Esophagus squamous epithelium (tissue), 5 donors: ENCODE data around the gene CABLES1. TPM values are rescaled to one million over a fixed set of nuclear protein-coding genes. Genes with fewer than 3 reads are reported as not detected.

ENCODE experiments used
- DNase-seq: peaks from one replicate; lab custom pipeline; 2025; lab: John Stamatoyannopoulos, UW
- H3K27ac ChIP-seq, 4 donors: fragments of 200-600 bp; sonication (generic); one replicate each; pipeline ENCODE4 v1.5.1; 2016 to 2019; ENCODE audit warnings: mild to moderate bottlenecking in 1 of 4
- H3K27me3 ChIP-seq, 4 donors: fragments of 200-600 bp; sonication (generic); 1 replicate in 3 of 4; 2 replicates in 1 of 4; pipeline versions ENCODE4 v1.5.1 to v1.6.0; 2017 to 2021; ENCODE audit warnings: antibody characterized with exemption in 1 of 4
- H3K36me3 ChIP-seq, 3 donors: fragments of 200-600 bp; sonication (generic); one replicate each; pipeline ENCODE4 v1.5.1; 2016 to 2019
- H3K4me1 ChIP-seq, 3 donors: fragments of 200-600 bp; sonication (generic); one replicate each; pipeline ENCODE4 v1.5.1; 2017 to 2019
- H3K4me3 ChIP-seq, 4 donors: fragments of 200-600 bp; sonication (generic); 1 replicate in 3 of 4; 2 replicates in 1 of 4; pipeline ENCODE4 v1.5.1; 2016 to 2019; ENCODE audit warnings: mild to moderate bottlenecking in 2 of 4, moderate library complexity in 1 of 4
- H3K9me3 ChIP-seq, 3 donors: fragments of 200-600 bp; sonication (generic); one replicate each; pipeline ENCODE4 v1.5.1; 2016 to 2019
- CTCF ChIP-seq, 6 experiments: fragments of 450-650 bp in 4 of 6; fragments of 200-600 bp in 2 of 6; sonication (generic) in 2 of 6; IDR thresholded peaks; one replicate each; pipeline ENCODE4 v1.5.1; 2016 to 2019; ENCODE audit warnings: antibody characterized with exemption in 6 of 6, mild to moderate bottlenecking in 4 of 6, moderate library complexity in 4 of 6
- POLR2A ChIP-seq, 4 donors: fragments of 450-650 bp; IDR thresholded peaks; one replicate each; pipeline ENCODE4 v1.6.1; 2017; ENCODE audit warnings: antibody characterized with exemption in 4 of 4, mild to moderate bottlenecking in 4 of 4, moderate library complexity in 3 of 4
- WGBS, 2 donors: methylation state at CpG; one replicate each; pipeline ENCODE4 v1.1.5; 2018; 5-methylcytosine and 5-hydroxymethylcytosine counted together
- intact Hi-C: fragments of 100-400 bp; cut with DNase I; formaldehyde crosslinking; loops from one replicate; pipeline ENCODE4 v1.15.0; 2022
- total RNA-seq, 4 donors: library from RNA; depleted of rRNA; stranded (reverse); fragments of >200 nt; gene quantifications; one replicate each; pipeline ENCODE4 v1.1.0, GENCODE V29; 2016
- donor health status: DM: yes; HTN: yes; CAD: no.

CABLES1 gene
- total RNA-seq, 4 donors from 2014 or later, result 4.4 to 9.9 (median 8.5) TPM

GRCh38 chr18:23173912-23174311, 38.6 kb downstream of the CABLES1 start:
- no peak for TF ChIP-seq CTCF (IDR thresholded peaks at IDR 0.05)
- TF ChIP-seq POLR2A (IDR thresholded peaks at IDR 0.05), result no peak
- Histone ChIP-seq H3K27me3 (no peaks in the 10 kb centered on the region), H3K4me1 (peaks cover 0 to 19% (median 4%) of the 10 kb centered on the region in 3 donors), H3K27ac (no peak overlapping the region), H3K36me3 (no peaks in the 10 kb centered on the region), H3K4me3 (no peak overlapping the region), H3K9me3 (no peaks in the 10 kb centered on the region)
- no peak for DNase-seq
- intact Hi-C loops, result no loop called here
- WGBS, 2 donors, result 57 to 68% methylated on average over 7 of the region's 7 CpGs

- Histone ChIP-seq H3K4me3 (no peak overlapping the region), H3K27ac (no peak overlapping the region), H3K9me3 (no peaks in the 10 kb centered on the region), H3K36me3 (no peaks in the 10 kb centered on the region), H3K27me3 (no peaks in the 10 kb centered on the region), H3K4me1 (peaks cover 0 to 31% (median 4%) of the 10 kb centered on the region in 3 donors)
- no peak for DNase-seq
- WGBS, 2 donors, result 88 to 91% methylated on average over 4 to 14 of the region's 17 CpGs
- TF ChIP-seq CTCF (IDR thresholded peaks at IDR 0.05) (no peak), POLR2A (IDR thresholded peaks at IDR 0.05) (no peak)
- intact Hi-C loops, result no loop called here
Observed at GRCh38 chr18:23176701-23177432, 41.6 kb downstream of the CABLES1 start.

- DNase-seq, result no peak
- H3K27me3 ChIP-seq, result no peaks in the 10 kb centered on the region
- WGBS, 2 donors, result 88 to 94% methylated on average over 13 of the region's 13 CpGs
- intact Hi-C loops, result no loop called here
- H3K4me1 ChIP-seq, result peaks cover 0 to 31% (median 4%) of the 10 kb centered on the region in 3 donors
- H3K36me3 ChIP-seq, result no peaks in the 10 kb centered on the region
- H3K27ac ChIP-seq, result no peak overlapping the region
- H3K9me3 ChIP-seq, result no peaks in the 10 kb centered on the region
- H3K4me3 ChIP-seq, result no peak overlapping the region
- no peak for TF ChIP-seq POLR2A (IDR thresholded peaks at IDR 0.05)
- no peak for TF ChIP-seq CTCF (IDR thresholded peaks at IDR 0.05)
Observed at GRCh38 chr18:23177433-23178072, 42.3 kb downstream of the CABLES1 start.

GRCh38 chr18:23178201-23178600, 42.9 kb downstream of the CABLES1 start:
- no peak for TF ChIP-seq POLR2A (IDR thresholded peaks at IDR 0.05)
- TF ChIP-seq CTCF (IDR thresholded peaks at IDR 0.05), result no peak
- Histone ChIP-seq H3K36me3 (no peaks in the 10 kb centered on the region), H3K4me3 (no peak overlapping the region), H3K27ac (no peak overlapping the region), H3K27me3 (no peaks in the 10 kb centered on the region), H3K4me1 (peaks cover 0 to 27% (median 4%) of the 10 kb centered on the region in 3 donors), H3K9me3 (no peaks in the 10 kb centered on the region)
- intact Hi-C loops, result no loop called here
- DNase-seq, result no peak
- 76 to 89% methylated on average over 6 to 7 of the region's 7 CpGs for WGBS, 2 donors

- Histone ChIP-seq H3K4me3 (no peak overlapping the region), H3K4me1 (peaks cover 0 to 22% (median 2%) of the 10 kb centered on the region in 3 donors), H3K27me3 (no peaks in the 10 kb centered on the region), H3K9me3 (no peaks in the 10 kb centered on the region), H3K36me3 (no peaks in the 10 kb centered on the region), H3K27ac (no peak overlapping the region)
- DNase-seq, result no peak
- intact Hi-C loops, result no loop called here
- TF ChIP-seq POLR2A (IDR thresholded peaks at IDR 0.05), result no peak
- WGBS, 2 donors, result 33 to 67% methylated on average over 3 to 4 of the region's 6 CpGs
Observed at GRCh38 chr18:23178661-23179081, 43.4 kb downstream of the CABLES1 start.
